Epidermal melanocyte (primary cell): ENCODE results near the gene TOMM7.
"Not testable (repeated sequence)": the region's sequence is repeated elsewhere in the genome, so short reads cannot be mapped to it uniquely, and the experiment has no call there.

ENCODE experiments used
- DNase-seq: peaks from one replicate; pipeline ENCODE4 v3.0.0; 2011; ENCODE audit warnings: low spot score; ENCODE audit not compliant: insufficient read length

The TOMM7 gene

GRCh38 chr7:22853674-22854157, 31.1 kb upstream of the TOMM7 start:
- DNase-seq, result no peak

- DNase-seq, result no peak
Observed at GRCh38 chr7:22853138-22853537, 30.5 kb upstream of the TOMM7 start.

DNA sequence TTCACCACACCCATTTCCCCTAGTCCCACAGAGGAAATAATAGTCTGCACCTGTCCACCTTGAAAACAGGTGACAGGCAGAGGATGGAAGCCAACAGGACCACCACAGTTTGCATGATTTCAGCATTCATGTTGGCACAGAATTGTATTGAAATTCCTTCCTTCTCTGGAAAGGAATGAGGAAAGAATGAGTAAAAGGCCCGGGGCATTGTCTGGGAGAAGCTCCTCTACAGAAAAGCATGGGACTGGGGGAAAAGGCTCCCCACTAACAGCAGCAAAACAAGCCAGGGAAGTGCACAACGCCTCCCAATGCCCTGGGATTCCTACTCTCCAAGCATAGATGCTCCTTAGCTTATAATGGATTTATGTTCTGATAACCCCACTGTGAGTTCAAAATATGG, 28.5 kb upstream of the TOMM7 start:
- peak; percentile 28 for DNase-seq

- DNase-seq, result not testable (repeated sequence)
Observed at GRCh38 chr7:22850394-22850793, 27.7 kb upstream of the TOMM7 start.

DNA sequence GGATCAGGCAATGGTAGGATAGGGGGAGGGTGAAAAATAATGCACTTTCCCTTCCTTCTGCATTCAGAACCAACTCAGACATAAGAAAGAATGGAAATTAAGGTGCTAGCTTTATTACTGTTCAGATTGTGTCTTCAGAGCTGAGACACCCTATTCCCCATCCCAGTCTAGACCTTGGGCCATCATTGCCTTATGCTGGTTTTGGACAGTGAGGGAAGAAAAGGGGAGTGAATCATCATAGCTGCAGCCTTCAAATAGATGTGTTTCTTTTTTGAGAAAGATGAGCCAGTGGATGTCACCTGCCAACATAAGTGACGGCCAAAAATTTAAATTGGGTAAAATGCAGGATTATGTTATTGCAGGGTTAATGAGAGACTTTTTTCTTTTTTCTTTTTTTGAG, 27.0 kb upstream of the TOMM7 start:
- no peak for DNase-seq

- DNase-seq, result no peak
Observed at GRCh38 chr7:22849172-22849571, 26.5 kb upstream of the TOMM7 start.

DNA sequence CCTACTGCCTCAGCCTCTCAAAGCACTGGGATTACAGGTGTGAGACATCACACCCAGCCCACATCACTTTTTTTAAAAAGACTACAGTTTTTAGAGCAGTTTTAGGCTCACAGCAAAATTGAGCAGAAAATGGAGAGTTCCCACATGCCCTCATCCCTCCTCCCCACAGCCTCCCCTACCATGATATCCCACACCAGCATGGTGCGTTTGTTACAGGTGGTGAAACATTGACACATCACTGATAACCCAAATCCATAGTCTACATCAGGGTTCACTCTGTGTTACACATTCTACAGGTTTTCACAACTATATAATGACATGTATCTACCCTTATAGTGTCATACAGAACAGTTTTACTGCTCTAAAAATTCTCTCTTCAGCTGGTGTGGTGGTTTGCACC, 24.3 kb upstream of the TOMM7 start:
- no peak for DNase-seq

GRCh38 chr7:22845221-22845834, 22.7 kb upstream of the TOMM7 start:
- no peak for DNase-seq

- no peak for DNase-seq
Observed at GRCh38 chr7:22843681-22844309, 21.1 kb upstream of the TOMM7 start.

GRCh38 chr7:22842973-22843372, 20.3 kb upstream of the TOMM7 start:
- DNase-seq, result no peak

GRCh38 chr7:22842383-22842941, 19.8 kb upstream of the TOMM7 start:
- peak; percentile 55 for DNase-seq

GRCh38 chr7:22841954-22842353, 19.3 kb upstream of the TOMM7 start:
- DNase-seq, result no peak

- no peak for DNase-seq
Observed at GRCh38 chr7:22837308-22837707, 14.7 kb upstream of the TOMM7 start.

- DNase-seq, result not testable (repeated sequence)
Observed at GRCh38 chr7:22836506-22836905, 13.9 kb upstream of the TOMM7 start.

DNA sequence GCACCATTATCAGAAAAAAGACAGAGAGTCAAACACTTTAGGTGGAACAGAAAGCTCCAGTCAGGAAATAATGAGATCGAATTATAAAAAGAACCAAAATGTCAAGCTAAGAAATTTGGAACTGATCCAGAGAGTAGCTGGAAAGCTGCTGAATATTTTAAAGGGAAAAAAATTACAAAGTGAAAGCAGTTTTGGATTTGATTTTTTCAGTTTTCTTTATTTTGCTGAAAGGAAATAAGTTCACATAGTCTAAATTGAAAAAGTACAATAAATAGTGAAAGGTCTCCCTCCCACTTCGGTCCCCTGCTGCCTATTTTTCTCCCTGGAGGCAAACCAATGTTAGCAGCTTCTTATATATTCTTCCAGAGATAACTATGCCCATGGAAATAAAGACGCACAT, 11.3 kb upstream of the TOMM7 start:
- no peak for DNase-seq

- no peak for DNase-seq
Observed at GRCh38 chr7:22833113-22833855, 10.6 kb upstream of the TOMM7 start.

DNA sequence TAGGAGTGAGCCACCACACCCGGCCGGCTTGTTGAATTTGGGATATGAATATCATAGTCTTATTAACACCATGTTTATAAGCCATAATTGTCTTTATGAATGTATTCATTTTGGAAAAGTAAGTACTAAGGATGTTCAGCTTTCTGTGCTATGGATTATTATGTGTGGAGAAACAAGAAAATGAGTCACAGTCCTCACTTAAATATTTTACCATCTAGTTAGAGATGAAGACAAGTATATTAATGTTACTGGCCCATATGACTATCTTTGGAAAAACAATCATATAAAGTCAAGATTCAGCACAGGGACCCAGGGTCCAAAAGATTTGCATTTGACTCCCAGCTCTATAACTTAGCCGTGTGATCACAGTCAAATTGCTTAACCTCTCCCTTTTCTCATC, 9.8 kb upstream of the TOMM7 start:
- no peak for DNase-seq

- no peak for DNase-seq
Observed at GRCh38 chr7:22831602-22832305, 9.1 kb upstream of the TOMM7 start.

- no peak for DNase-seq
Observed at GRCh38 chr7:22827563-22827962, 4.9 kb upstream of the TOMM7 start.

GRCh38 chr7:22826593-22826992, 3.9 kb upstream of the TOMM7 start:
- no peak for DNase-seq

DNA sequence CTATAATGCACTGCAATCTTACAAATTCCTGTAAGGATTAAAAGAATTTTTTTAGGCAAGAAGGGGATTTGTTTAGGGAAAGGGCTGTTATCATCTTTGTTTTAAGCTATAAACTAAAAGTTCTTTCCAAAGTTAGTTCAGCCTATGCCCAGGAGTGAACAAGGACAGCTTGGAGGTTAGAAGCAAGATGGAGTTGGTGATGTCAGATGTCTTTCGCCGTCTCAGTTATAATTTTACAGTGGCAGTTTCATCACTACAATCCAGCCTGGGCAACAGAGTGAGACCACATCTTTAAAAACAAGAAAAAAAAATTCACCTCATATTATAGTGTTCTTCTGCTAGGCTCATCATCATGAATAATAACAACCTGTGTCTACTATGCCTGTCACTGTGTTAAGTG, 2.1 kb upstream of the TOMM7 start:
- no peak for DNase-seq

GRCh38 chr7:22823142-22823497, 471 bp upstream of the TOMM7 start:
- no peak for DNase-seq
